HUDEP-2 (cell line): ENCODE results near the gene OBSL1.

ENCODE experiments used
- DNase-seq, 76 experiments: peaks; one replicate each; lab custom pipeline; 2025; ENCODE audit not compliant: unreplicated experiment in 76 of 76; lab: John Stamatoyannopoulos, UW

The OBSL1 gene

GRCh38 chr2:219536967-219537366 lies 34.4 kb downstream of the OBSL1 start:
- DNase-seq = no peak

GRCh38 chr2:219536425-219536824 lies 34.9 kb downstream of the OBSL1 start:
- no peak for DNase-seq

- DNase-seq = no peak
Measured at GRCh38 chr2:219533930-219534661, 37.2 kb downstream of the OBSL1 start.

GRCh38 chr2:219532378-219532649 lies 39.0 kb downstream of the OBSL1 start:
- DNase-seq = no peak

GRCh38 chr2:219531639-219532377 lies 39.5 kb downstream of the OBSL1 start:
- no peak for DNase-seq

GRCh38 chr2:219530048-219530963 lies 41.0 kb downstream of the OBSL1 start:
- peak in 73 of 76 experiments; percentile 30 to 92 (median 78) for DNase-seq

GRCh38 chr2:219527472-219527871 lies 43.9 kb downstream of the OBSL1 start:
- no peak for DNase-seq

- DNase-seq = peak in 7 of 76 experiments; percentile 8 to 31 (median 19)
Measured at GRCh38 chr2:219527076-219527394, 44.3 kb downstream of the OBSL1 start.

- DNase-seq = peak in 4 of 76 experiments; percentile 24 to 68 (median 64)
Measured at GRCh38 chr2:219526320-219527075, 44.8 kb downstream of the OBSL1 start.

GRCh38 chr2:219525533-219526232 lies 45.7 kb downstream of the OBSL1 start:
- DNase-seq = peak in 75 of 76 experiments; percentile 40 to 92 (median 80)

GRCh38 chr2:219524817-219525216 lies 46.5 kb downstream of the OBSL1 start:
- no peak for DNase-seq

GRCh38 chr2:219523031-219523671 lies 48.2 kb downstream of the OBSL1 start:
- peak in 4 of 76 experiments; percentile 20 to 29 (median 25) for DNase-seq

GRCh38 chr2:219522111-219523030 lies 49.0 kb downstream of the OBSL1 start:
- peak in 9 of 76 experiments; percentile 8 to 45 (median 24) for DNase-seq

GRCh38 chr2:219521066-219521880 lies 50.1 kb downstream of the OBSL1 start:
- DNase-seq = peak in 75 of 76 experiments; percentile 11 to 94 (median 73)

- peak in 52 of 76 experiments; percentile 3 to 71 (median 36) for DNase-seq
Measured at GRCh38 chr2:219520079-219520478, 51.3 kb downstream of the OBSL1 start.

- peak in 1 of 76 experiments; percentile 6 for DNase-seq
Measured at GRCh38 chr2:219519526-219519916, 51.8 kb downstream of the OBSL1 start.
